SU-DHL-6 (cell line): ENCODE results near the gene GIPR.

Source experiments
- H2AFZ ChIP-seq: fragments of 200-600 bp; sonication (generic); 2 replicates; pipeline ENCODE4 v1.6.1; 2014; ENCODE audit warnings: low read depth, mild to moderate bottlenecking, moderate library complexity, mixed read lengths, antibody characterized with exemption, low read length; ENCODE audit not compliant: severe bottlenecking
- H3F3A ChIP-seq: fragments of 200-600 bp; shearing (Covaris generic); 2 replicates; pipeline ENCODE4 v1.6.0; 2016; ENCODE audit warnings: antibody characterized with exemption, mild to moderate bottlenecking; ENCODE audit not compliant: insufficient read depth
- H3K27ac ChIP-seq: fragments of 200-600 bp; sonication (generic); 2 replicates; pipeline ENCODE4 v1.5.1; 2016; ENCODE audit warnings: low read depth, mild to moderate bottlenecking, low read length, moderate library complexity, mixed read lengths
- H3K27me3 ChIP-seq: fragments of 200-600 bp; sonication (generic), shearing (Covaris generic); 2 replicates; pipeline ENCODE4 v1.6.0; 2014; ENCODE audit warnings: mild to moderate bottlenecking, low read length
- H3K36me3 ChIP-seq: fragments of 200-600 bp; sonication (generic); 2 replicates; pipeline ENCODE4 v1.6.1; 2014; ENCODE audit warnings: mild to moderate bottlenecking, low read length, mixed read lengths
- H3K4me2 ChIP-seq: fragments of 300-600, 200-600 bp; shearing (Covaris generic), sonication (generic); 2 replicates; pipeline ENCODE4 v1.6.0; 2014; ENCODE audit warnings: low read length, low read depth, mild to moderate bottlenecking; ENCODE audit not compliant: poor library complexity, severe bottlenecking
- H3K4me3 ChIP-seq: fragments of 200-600 bp; sonication (generic); 2 replicates; pipeline ENCODE4 v1.5.1; 2014; ENCODE audit warnings: antibody characterized with exemption, low read length, mild to moderate bottlenecking, mixed read lengths; ENCODE audit not compliant: insufficient read depth, poor library complexity, severe bottlenecking
- H3K79me2 ChIP-seq: fragments of 200-600 bp; sonication (generic); 2 replicates; pipeline ENCODE4 v1.6.1; 2014; ENCODE audit warnings: mild to moderate bottlenecking, low read length, moderate library complexity; ENCODE audit not compliant: insufficient read depth
- H3K9ac ChIP-seq: fragments of 200-600 bp; sonication (generic); 2 replicates; pipeline ENCODE4 v1.7.0; 2014; ENCODE audit warnings: mild to moderate bottlenecking, low read length
- H3K9me2 ChIP-seq: fragments of 200-600 bp; sonication (generic); replicated peaks from 2 replicates; pipeline ENCODE4 v1.6.1; 2014; ENCODE audit warnings: low read length; ENCODE audit not compliant: insufficient read depth
- H3K9me3 ChIP-seq: fragments of 200-600 bp; sonication (generic); 2 replicates; pipeline ENCODE4 v1.6.1; 2014; ENCODE audit warnings: low read length, mixed read lengths; ENCODE audit not compliant: insufficient read depth
- H4K20me1 ChIP-seq: fragments of 200-600 bp; sonication (generic); 2 replicates; pipeline ENCODE4 v1.6.1; 2014; ENCODE audit warnings: low read depth, mild to moderate bottlenecking, antibody characterized with exemption, low read length, moderate library complexity, mixed read lengths
- CTCF ChIP-seq: fragments of 200-600 bp; sonication (generic); IDR thresholded peaks from one replicate; pipeline ENCODE4 v1.5.1; 2017; ENCODE audit warnings: antibody characterized with exemption, mild to moderate bottlenecking, low read length, moderate library complexity; ENCODE audit not compliant: insufficient read depth, poor library complexity, severe bottlenecking
- EZH2phosphoT487 ChIP-seq: fragments of 200-600 bp; sonication (generic), shearing (Covaris generic); conservative IDR thresholded peaks from 2 replicates; pipeline ENCODE4 v1.6.1; 2018; ENCODE audit warnings: mild to moderate bottlenecking, antibody characterized with exemption, low read length, moderate library complexity, mixed read lengths

Gene GIPR

GRCh38 chr19:45711851-45712698, 44.1 kb downstream of the GIPR start:
- no peak overlapping the region for H3K9ac ChIP-seq
- no peaks in the 10 kb centered on the region for H4K20me1 ChIP-seq
- H3K4me3 ChIP-seq: no peak overlapping the region
- no peaks in the 10 kb centered on the region for H3K36me3 ChIP-seq
- no peaks in the 10 kb centered on the region for H3K9me3 ChIP-seq
- no peak for TF ChIP-seq CTCF
- TF ChIP-seq EZH2phosphoT487: no peak
- H3K9me2 ChIP-seq: no peaks in the 10 kb centered on the region
- H3F3A ChIP-seq: peaks cover 29% of the 10 kb centered on the region
- H3K27ac ChIP-seq: no peak overlapping the region
- no peak overlapping the region for H3K4me2 ChIP-seq
- H2AFZ ChIP-seq: no peak overlapping the region
- peaks cover 49% of the 10 kb centered on the region for H3K79me2 ChIP-seq
- H3K27me3 ChIP-seq: no peaks in the 10 kb centered on the region

GRCh38 chr19:45712699-45713067, 44.7 kb downstream of the GIPR start:
- Histone ChIP-seq H3K9me3 (no peaks in the 10 kb centered on the region), H2AFZ (no peak overlapping the region), H3F3A (peaks cover 24% of the 10 kb centered on the region), H3K9me2 (no peaks in the 10 kb centered on the region), H3K36me3 (no peaks in the 10 kb centered on the region), H3K4me2 (no peak overlapping the region), H3K4me3 (no peak overlapping the region), H3K27ac (no peak overlapping the region), H3K79me2 (peaks cover 49% of the 10 kb centered on the region), H4K20me1 (no peaks in the 10 kb centered on the region), H3K9ac (no peak overlapping the region), H3K27me3 (no peaks in the 10 kb centered on the region)
- TF ChIP-seq EZH2phosphoT487: no peak
- TF ChIP-seq CTCF: no peak

- H3K79me2 ChIP-seq: peaks cover 52% of the 10 kb centered on the region
These were observed 45.1 kb downstream of the GIPR start for GRCh38 chr19:45713141-45713540.

More at GRCh38 chr19:45713141-45713540, 45.1 kb downstream of the GIPR start:
- no peak overlapping the region for H3K4me3 ChIP-seq
- H3K9ac ChIP-seq: no peak overlapping the region
- no peaks in the 10 kb centered on the region for H3K9me2 ChIP-seq
- no peaks in the 10 kb centered on the region for H4K20me1 ChIP-seq
- no peak overlapping the region for H3K4me2 ChIP-seq
- H3K27me3 ChIP-seq: no peaks in the 10 kb centered on the region
- no peak for TF ChIP-seq EZH2phosphoT487
- TF ChIP-seq CTCF: no peak
- no peak overlapping the region for H2AFZ ChIP-seq
- no peaks in the 10 kb centered on the region for H3K9me3 ChIP-seq
- H3K27ac ChIP-seq: no peak overlapping the region
- no peaks in the 10 kb centered on the region for H3K36me3 ChIP-seq
- H3F3A ChIP-seq: peaks cover 21% of the 10 kb centered on the region; the same call in 1 of the 2 replicates
